ENCODE results near the gene ZFP28.

DNA sequence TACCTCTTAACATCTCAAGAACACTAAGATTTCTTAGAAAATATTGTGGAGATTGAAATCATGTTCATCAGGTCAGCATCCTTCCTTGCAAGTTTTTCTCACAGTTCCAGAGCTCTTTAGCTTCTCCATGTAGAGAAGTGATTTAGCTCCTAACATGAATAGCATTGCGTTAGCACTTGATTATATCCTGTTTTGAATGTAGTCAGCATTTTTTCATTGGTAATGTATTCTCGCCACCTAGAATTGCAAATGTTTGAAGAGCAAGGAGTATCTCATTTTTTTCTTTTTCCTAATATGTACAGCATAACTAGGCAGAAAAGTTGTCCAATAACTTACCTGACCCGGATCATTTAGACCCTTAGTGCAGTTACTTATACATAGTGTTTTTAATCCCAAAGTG, 35.2 kb downstream of the ZFP28 start:
- TF ChIP-seq, protein P1, sequence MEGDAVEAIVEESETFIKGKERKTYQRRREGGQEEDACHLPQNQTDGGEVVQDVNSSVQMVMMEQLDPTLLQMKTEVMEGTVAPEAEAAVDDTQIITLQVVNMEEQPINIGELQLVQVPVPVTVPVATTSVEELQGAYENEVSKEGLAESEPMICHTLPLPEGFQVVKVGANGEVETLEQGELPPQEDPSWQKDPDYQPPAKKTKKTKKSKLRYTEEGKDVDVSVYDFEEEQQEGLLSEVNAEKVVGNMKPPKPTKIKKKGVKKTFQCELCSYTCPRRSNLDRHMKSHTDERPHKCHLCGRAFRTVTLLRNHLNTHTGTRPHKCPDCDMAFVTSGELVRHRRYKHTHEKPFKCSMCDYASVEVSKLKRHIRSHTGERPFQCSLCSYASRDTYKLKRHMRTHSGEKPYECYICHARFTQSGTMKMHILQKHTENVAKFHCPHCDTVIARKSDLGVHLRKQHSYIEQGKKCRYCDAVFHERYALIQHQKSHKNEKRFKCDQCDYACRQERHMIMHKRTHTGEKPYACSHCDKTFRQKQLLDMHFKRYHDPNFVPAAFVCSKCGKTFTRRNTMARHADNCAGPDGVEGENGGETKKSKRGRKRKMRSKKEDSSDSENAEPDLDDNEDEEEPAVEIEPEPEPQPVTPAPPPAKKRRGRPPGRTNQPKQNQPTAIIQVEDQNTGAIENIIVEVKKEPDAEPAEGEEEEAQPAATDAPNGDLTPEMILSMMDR (IDR thresholded peaks at IDR 0.05; ENCODE audit: extremely low read depth in 1 of 2, insufficient read depth in 1 of 2, low read depth in 1 of 2, low read length in 2 of 2): no peak
- TF ChIP-seq POLR2AphosphoS5 (IDR thresholded peaks at IDR 0.05; ENCODE audit: insufficient read depth, low read depth, low read length) (no peak), EZH2 (IDR thresholded peaks at IDR 0.05; ENCODE audit: borderline replicate concordance, low read depth, low read length, severe bottlenecking) (no peak), POLR2A (IDR thresholded peaks at IDR 0.05; ENCODE audit: low read depth, low read length) (no peak)
